CD8-positive, alpha-beta memory T cell (primary cell): ENCODE results near the gene SLC24A3. TPM values are rescaled to one million over a fixed set of nuclear protein-coding genes. Genes with fewer than 3 reads are reported as not detected.

Experiments
- CTCF ChIA-PET: fragments of 350-600 bp; sonication (Branson Sonifier 250); formaldehyde crosslinking; loops from one replicate; lab custom pipeline; 2021; ENCODE audit warnings: antibody characterized with exemption; lab: Charles Lee
- POLR2A ChIA-PET: fragments of 350-600 bp; sonication (Branson Sonifier 250); formaldehyde crosslinking; loops from one replicate; lab custom pipeline; 2021; ENCODE audit warnings: antibody characterized with exemption; lab: Charles Lee
- DNase-seq, 5 donors: peaks; one replicate each; pipeline versions ENCODE4 v3.0.0 to v3.0.0-alpha.2; 2020 to 2022; ENCODE audit warnings: mixed read lengths in 1 of 5
- H3K27ac ChIP-seq: one replicate; pipeline ENCODE4 v1.7.0; 2013; ENCODE audit warnings: low read depth, mild to moderate bottlenecking, low read length, moderate library complexity
- H3K27me3 ChIP-seq: 2 replicates; pipeline ENCODE4 v1.7.0; 2013; ENCODE audit warnings: low read length, mild to moderate bottlenecking; ENCODE audit not compliant: insufficient read depth, poor library complexity, severe bottlenecking
- H3K36me3 ChIP-seq: 2 replicates; pipeline ENCODE4 v1.7.0; 2013; ENCODE audit warnings: mild to moderate bottlenecking, low read length, moderate library complexity; ENCODE audit not compliant: insufficient read depth
- H3K4me1 ChIP-seq: 2 replicates; pipeline ENCODE4 v1.7.0; 2013; ENCODE audit warnings: mild to moderate bottlenecking, low read length, moderate library complexity; ENCODE audit not compliant: insufficient read depth
- H3K4me3 ChIP-seq: 2 replicates; pipeline ENCODE4 v1.7.0; 2013; ENCODE audit warnings: mild to moderate bottlenecking, low read length
- H3K9me3 ChIP-seq: 2 replicates; pipeline ENCODE4 v1.7.0; 2013; ENCODE audit warnings: mild to moderate bottlenecking, low read length
- H3K27ac Mint-ChIP-seq, 8 donors: one replicate each; pipeline ENCODE4 v1.8.0; 2020 to 2021; ENCODE audit warnings: mixed read lengths in 8 of 8, mild to moderate bottlenecking in 6 of 8, inconsistent platforms in 3 of 8, moderate library complexity in 3 of 8
- H3K27me3 Mint-ChIP-seq, 2 donors: one replicate each; pipeline ENCODE4 v1.8.0; 2020 to 2021; ENCODE audit warnings: mixed read lengths in 2 of 2, mild to moderate bottlenecking in 1 of 2, moderate library complexity in 1 of 2
- H3K36me3 Mint-ChIP-seq, 3 donors: one replicate each; pipeline ENCODE4 v1.8.0; 2020 to 2021; ENCODE audit warnings: mixed read lengths in 3 of 3, inconsistent platforms in 1 of 3, mild to moderate bottlenecking in 1 of 3
- H3K4me1 Mint-ChIP-seq, 3 donors: one replicate each; pipeline ENCODE4 v1.8.0; 2020 to 2021; ENCODE audit warnings: mixed read lengths in 3 of 3, inconsistent platforms in 1 of 3, mild to moderate bottlenecking in 1 of 3
- H3K4me3 Mint-ChIP-seq, 7 donors: one replicate each; pipeline ENCODE4 v1.8.0; 2020 to 2021; ENCODE audit warnings: mixed read lengths in 7 of 7, mild to moderate bottlenecking in 6 of 7, moderate library complexity in 4 of 7, inconsistent platforms in 2 of 7
- H3K9me3 Mint-ChIP-seq, 5 donors: one replicate each; pipeline ENCODE4 v1.8.0; 2020 to 2022; ENCODE audit warnings: mixed read lengths in 5 of 5, mild to moderate bottlenecking in 3 of 5, moderate library complexity in 2 of 5, inconsistent platforms in 1 of 5
- polyA plus RNA-seq: library from polyadenylated mRNA; unstranded; fragments of 300-500 nt; fragmentation: Illumina TruSeq; gene quantifications from one replicate; pipeline ENCODE4 v1.2.3, GENCODE V29; 2021
- total RNA-seq, 2 experiments: library from RNA; stranded (reverse); gene quantifications; one replicate each; pipeline ENCODE4 v1.2.3, GENCODE V29; 2021

The SLC24A3 gene
- total and polyA plus RNA-seq, 3 experiments from 2014 or later = not detected

DNA sequence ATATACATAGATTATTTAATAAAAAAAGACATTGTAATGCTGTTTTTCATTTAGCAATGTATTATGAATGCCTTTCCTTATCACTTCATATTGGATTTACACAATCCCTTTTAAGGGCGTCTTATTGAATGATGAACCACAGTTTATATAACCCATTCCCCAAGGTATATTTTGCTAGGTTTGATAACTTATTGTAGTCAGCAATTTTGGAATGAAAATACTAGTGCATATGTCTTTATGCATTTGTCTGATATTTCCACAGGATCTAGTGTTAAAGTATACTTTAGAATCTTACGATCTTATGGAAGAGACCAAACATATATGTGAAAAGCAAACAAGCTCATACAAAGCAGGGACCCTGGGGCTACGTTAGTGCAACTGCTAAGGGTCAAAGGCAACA, 365.2 kb downstream of the SLC24A3 start:
- Histone ChIP-seq H3K27ac (no peak overlapping the region), H3K9me3 (no peaks in the 10 kb centered on the region), H3K4me1 (no peaks in the 10 kb centered on the region), H3K27me3 (no peaks in the 10 kb centered on the region), H3K4me3 (no peak overlapping the region), H3K36me3 (no peaks in the 10 kb centered on the region)
- POLR2A ChIA-PET = no interaction called here
- H3K9me3 Mint-ChIP-seq = no peaks in the 10 kb centered on the region
- DNase-seq = no peak
- CTCF ChIA-PET = no interaction called here
- H3K4me1 Mint-ChIP-seq = no peaks in the 10 kb centered on the region
- H3K27ac Mint-ChIP-seq = no peak overlapping the region
- H3K4me3 Mint-ChIP-seq = no peak overlapping the region
- H3K27me3 Mint-ChIP-seq = peaks cover 0 to 2% of the 10 kb centered on the region in 2 donors
- no peaks in the 10 kb centered on the region for H3K36me3 Mint-ChIP-seq

DNA sequence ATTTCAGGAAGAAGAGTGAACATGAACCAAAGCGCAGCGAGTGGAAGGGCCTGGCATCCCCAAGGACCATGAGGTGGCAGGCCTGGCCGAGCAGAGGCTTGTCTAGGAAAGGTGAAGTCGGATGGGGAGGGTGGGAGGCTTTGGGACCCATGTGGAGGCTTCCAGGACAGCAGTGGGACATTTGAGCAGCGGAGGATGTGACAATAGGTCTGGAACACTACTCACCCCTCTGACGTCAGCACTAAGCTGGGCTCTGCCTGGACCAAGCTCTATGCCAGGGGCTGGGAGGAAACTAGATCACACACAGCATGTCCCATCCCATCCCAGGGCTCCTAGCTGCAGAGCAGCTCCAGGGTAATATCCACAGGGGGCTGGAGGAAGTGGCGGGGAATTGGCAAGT, 370.3 kb downstream of the SLC24A3 start:
- H3K27ac Mint-ChIP-seq = no peak overlapping the region
- no peaks in the 10 kb centered on the region for H3K4me1 ChIP-seq
- H3K36me3 ChIP-seq = no peaks in the 10 kb centered on the region
- no peaks in the 10 kb centered on the region for H3K36me3 Mint-ChIP-seq
- H3K9me3 ChIP-seq = no peaks in the 10 kb centered on the region
- no peaks in the 10 kb centered on the region for H3K9me3 Mint-ChIP-seq
- H3K27ac ChIP-seq = no peak overlapping the region
- H3K4me3 Mint-ChIP-seq = no peak overlapping the region
- H3K27me3 ChIP-seq = no peaks in the 10 kb centered on the region
- ChIA-PET CTCF (no interaction called here), POLR2A (no interaction called here)
- H3K4me3 ChIP-seq = no peak overlapping the region
- peaks cover 0 to 4% of the 10 kb centered on the region in 2 donors for H3K27me3 Mint-ChIP-seq
- H3K4me1 Mint-ChIP-seq = no peaks in the 10 kb centered on the region
- DNase-seq = no peak

- no peaks in the 10 kb centered on the region for H3K36me3 ChIP-seq
- peaks cover 0 to 4% of the 10 kb centered on the region in 2 donors for H3K27me3 Mint-ChIP-seq
- no peak overlapping the region for H3K27ac ChIP-seq
- no peaks in the 10 kb centered on the region for H3K9me3 ChIP-seq
- H3K27me3 ChIP-seq = no peaks in the 10 kb centered on the region
- no peaks in the 10 kb centered on the region for H3K4me1 ChIP-seq
- no peaks in the 10 kb centered on the region for H3K9me3 Mint-ChIP-seq
- H3K27ac Mint-ChIP-seq = no peak overlapping the region
- H3K4me3 Mint-ChIP-seq = no peak overlapping the region
- H3K4me1 Mint-ChIP-seq = no peaks in the 10 kb centered on the region
- peak in 2 of 5 donors; percentile 2 to 22 for DNase-seq
- H3K4me3 ChIP-seq = no peak overlapping the region
- POLR2A ChIA-PET = no interaction called here
- CTCF ChIA-PET = interaction anchor here (0.8 kb wide), 1 partner anchor 377 kb away, joined by 3 read pairs; no protein-coding TSS in a partner anchor
- no peaks in the 10 kb centered on the region for H3K36me3 Mint-ChIP-seq
These were observed 371.2 kb downstream of the SLC24A3 start for GRCh38 chr20:19583532-19584175.

GRCh38 chr20:19588241-19588640, 375.8 kb downstream of the SLC24A3 start:
- DNase-seq = no peak
- H3K4me1 ChIP-seq = no peaks in the 10 kb centered on the region
- H3K9me3 Mint-ChIP-seq = peaks cover 0 to 2% (median 0%) of the 10 kb centered on the region in 5 donors
- H3K9me3 ChIP-seq = no peaks in the 10 kb centered on the region
- no peak overlapping the region for H3K4me3 Mint-ChIP-seq
- no peak overlapping the region for H3K27ac ChIP-seq
- H3K36me3 Mint-ChIP-seq = no peaks in the 10 kb centered on the region
- no peaks in the 10 kb centered on the region for H3K4me1 Mint-ChIP-seq
- H3K27ac Mint-ChIP-seq = no peak overlapping the region
- H3K36me3 ChIP-seq = no peaks in the 10 kb centered on the region
- CTCF ChIA-PET = no interaction called here
- H3K27me3 ChIP-seq = no peaks in the 10 kb centered on the region
- peaks cover 0 to 4% of the 10 kb centered on the region in 2 donors for H3K27me3 Mint-ChIP-seq
- H3K4me3 ChIP-seq = no peak overlapping the region
- POLR2A ChIA-PET = no interaction called here

GRCh38 chr20:19588732-19589131, 376.3 kb downstream of the SLC24A3 start:
- Histone ChIP-seq H3K27me3 (no peaks in the 10 kb centered on the region), H3K4me1 (no peaks in the 10 kb centered on the region), H3K4me3 (no peak overlapping the region), H3K9me3 (no peaks in the 10 kb centered on the region), H3K36me3 (no peaks in the 10 kb centered on the region), H3K27ac (no peak overlapping the region)
- ChIA-PET CTCF (interaction anchor here (1.1 kb wide), 1 partner anchor 41 kb away, joined by 3 read pairs; no protein-coding TSS in a partner anchor), POLR2A (no interaction called here)
- Mint-ChIP-seq H3K27ac (no peak overlapping the region), H3K9me3 (peaks cover 0 to 2% (median 0%) of the 10 kb centered on the region in 5 donors), H3K27me3 (peaks cover 0 to 2% of the 10 kb centered on the region in 2 donors), H3K4me1 (no peaks in the 10 kb centered on the region), H3K4me3 (no peak overlapping the region), H3K36me3 (no peaks in the 10 kb centered on the region)
- no peak for DNase-seq

DNA sequence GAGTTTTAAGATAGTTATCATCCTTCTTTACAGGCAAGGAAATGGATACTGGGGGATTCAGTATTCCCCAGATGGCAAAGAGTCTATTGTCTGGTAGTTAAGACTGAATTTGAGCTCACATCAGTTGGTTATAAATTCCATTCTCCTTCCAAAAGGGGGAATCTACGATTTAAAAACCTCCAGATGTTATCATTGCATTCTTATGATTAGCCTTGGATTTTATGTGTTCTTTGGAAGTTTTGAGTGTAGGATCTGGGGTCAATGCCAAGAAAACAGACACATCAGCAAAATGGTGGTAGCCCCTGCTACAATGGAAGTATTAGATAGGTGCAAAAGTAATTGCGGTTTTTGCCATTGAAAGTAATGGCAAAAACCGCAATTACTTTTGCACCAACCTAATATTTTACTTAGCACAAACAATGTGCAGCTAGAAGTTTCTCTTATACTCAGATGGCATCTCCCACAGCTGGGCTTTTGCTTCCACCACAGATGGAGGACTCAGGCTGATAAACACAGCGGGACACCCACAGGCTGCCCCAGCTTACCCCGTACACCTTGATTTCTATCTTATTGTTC, 377.4 kb downstream of the SLC24A3 start:
- ChIA-PET POLR2A (no interaction called here), CTCF (interaction anchor here (1.1 kb wide), 1 partner anchor 42 kb away, joined by 3 read pairs; no protein-coding TSS in a partner anchor)
- H3K9me3 ChIP-seq = no peaks in the 10 kb centered on the region
- Mint-ChIP-seq H3K4me3 (no peak overlapping the region), H3K27ac (no peak overlapping the region), H3K27me3 (peaks cover 0 to 2% of the 10 kb centered on the region in 2 donors), H3K9me3 (peaks cover 0 to 2% (median 0%) of the 10 kb centered on the region in 5 donors), H3K36me3 (no peaks in the 10 kb centered on the region), H3K4me1 (no peaks in the 10 kb centered on the region)
- H3K4me1 ChIP-seq = no peaks in the 10 kb centered on the region
- H3K27me3 ChIP-seq = no peaks in the 10 kb centered on the region
- no peak overlapping the region for H3K4me3 ChIP-seq
- H3K27ac ChIP-seq = no peak overlapping the region
- DNase-seq = no peak
- H3K36me3 ChIP-seq = no peaks in the 10 kb centered on the region

DNA sequence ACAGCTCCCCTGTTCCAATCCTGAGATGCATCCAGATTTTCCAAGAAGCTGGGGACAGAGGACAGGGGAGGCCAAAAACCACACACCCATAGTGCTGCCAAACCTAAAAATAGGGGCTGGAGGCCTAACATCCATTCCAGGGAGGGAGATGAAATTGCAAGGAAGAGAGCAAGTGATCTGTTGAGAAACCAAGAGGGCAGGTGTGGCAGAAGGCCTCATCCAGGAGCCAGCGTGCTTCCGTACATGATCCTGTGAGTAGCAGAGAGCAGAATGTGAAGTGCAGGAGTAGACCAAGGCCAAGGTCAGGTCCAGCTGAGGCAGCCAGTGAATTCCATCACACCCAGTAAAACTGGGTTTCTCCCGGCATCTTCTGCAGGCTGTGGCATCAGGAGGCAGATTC, 377.9 kb downstream of the SLC24A3 start:
- Mint-ChIP-seq H3K4me1 (no peaks in the 10 kb centered on the region), H3K4me3 (no peak overlapping the region), H3K27ac (no peak overlapping the region), H3K36me3 (no peaks in the 10 kb centered on the region), H3K9me3 (peaks cover 0 to 4% (median 0%) of the 10 kb centered on the region in 5 donors), H3K27me3 (no peaks in the 10 kb centered on the region)
- H3K36me3 ChIP-seq = no peaks in the 10 kb centered on the region
- H3K4me3 ChIP-seq = no peak overlapping the region
- no peaks in the 10 kb centered on the region for H3K9me3 ChIP-seq
- H3K27me3 ChIP-seq = no peaks in the 10 kb centered on the region
- ChIA-PET CTCF (no interaction called here), POLR2A (no interaction called here)
- no peak for DNase-seq
- no peak overlapping the region for H3K27ac ChIP-seq
- H3K4me1 ChIP-seq = no peaks in the 10 kb centered on the region

- H3K36me3 ChIP-seq = no peaks in the 10 kb centered on the region
- Mint-ChIP-seq H3K27ac (no peak overlapping the region), H3K9me3 (peaks cover 0 to 4% (median 0%) of the 10 kb centered on the region in 5 donors), H3K4me3 (no peak overlapping the region), H3K4me1 (no peaks in the 10 kb centered on the region), H3K27me3 (no peaks in the 10 kb centered on the region), H3K36me3 (no peaks in the 10 kb centered on the region)
- no peaks in the 10 kb centered on the region for H3K9me3 ChIP-seq
- no peak overlapping the region for H3K4me3 ChIP-seq
- no peak overlapping the region for H3K27ac ChIP-seq
- H3K4me1 ChIP-seq = no peaks in the 10 kb centered on the region
- CTCF ChIA-PET = no interaction called here
- POLR2A ChIA-PET = no interaction called here
- no peak for DNase-seq
- H3K27me3 ChIP-seq = no peaks in the 10 kb centered on the region
These were observed 381.3 kb downstream of the SLC24A3 start for GRCh38 chr20:19593762-19594161.
